RWPE2 (cell line): ENCODE results near the gene STXBP2.

Source experiments
- ATAC-seq: fragments of 200-7000 bp; cut with Tn5 transposase; 3 replicates; pipeline ENCODE4 v1.9.1; 2021; ENCODE audit warnings: low read depth
- DNase-seq: peaks from one replicate; pipeline ENCODE4 v3.0.0-alpha.2; 2020; ENCODE audit warnings: low spot score
- H3K27ac ChIP-seq: fragments of 450-650 bp; 2 replicates; pipeline ENCODE4 v1.5.1; 2017; ENCODE audit warnings: mild to moderate bottlenecking; ENCODE audit not compliant: poor library complexity, severe bottlenecking
- H3K27me3 ChIP-seq: fragments of 250-450 bp; sonication (Bioruptor Pico); 2 replicates; pipeline ENCODE4 v1.5.1; 2021; ENCODE audit warnings: mild to moderate bottlenecking, moderate library complexity; ENCODE audit not compliant: insufficient read depth, poor library complexity, severe bottlenecking
- H3K36me3 ChIP-seq: fragments of 250-450 bp; sonication (Bioruptor Pico); 2 replicates; pipeline ENCODE4 v1.5.1; 2020; ENCODE audit warnings: low read depth, mild to moderate bottlenecking, moderate library complexity
- H3K4me1 ChIP-seq: fragments of 250-450 bp; sonication (Bioruptor Pico); 2 replicates; pipeline ENCODE4 v1.5.1; 2021; ENCODE audit warnings: mild to moderate bottlenecking, moderate library complexity; ENCODE audit not compliant: insufficient read depth, poor library complexity, severe bottlenecking
- H3K4me3 ChIP-seq: fragments of 250-450 bp; sonication (Bioruptor Pico); 2 replicates; pipeline ENCODE4 v1.5.1; 2021; ENCODE audit warnings: mild to moderate bottlenecking, moderate library complexity; ENCODE audit not compliant: severe bottlenecking
- H3K9me3 ChIP-seq: fragments of 250-450 bp; sonication (Bioruptor Pico); 2 replicates; pipeline ENCODE4 v1.5.1; 2021; ENCODE audit warnings: mild to moderate bottlenecking, moderate library complexity; ENCODE audit not compliant: severe bottlenecking
- TF ChIP-seq, protein P1 (sequence below): fragments of 450-650 bp; IDR thresholded peaks from one replicate; pipeline ENCODE4 v1.5.1; 2017; ENCODE audit warnings: mild to moderate bottlenecking, moderate library complexity; ENCODE audit not compliant: poor library complexity, severe bottlenecking

Gene STXBP2

GRCh38 chr19:7623725-7624603 lies 12.9 kb upstream of the STXBP2 start:
- no peak for ATAC-seq
- no peak for DNase-seq
- H3K27ac ChIP-seq, result no peak overlapping the region
- H3K4me3 ChIP-seq, result no peak overlapping the region
- TF ChIP-seq, protein P1, sequence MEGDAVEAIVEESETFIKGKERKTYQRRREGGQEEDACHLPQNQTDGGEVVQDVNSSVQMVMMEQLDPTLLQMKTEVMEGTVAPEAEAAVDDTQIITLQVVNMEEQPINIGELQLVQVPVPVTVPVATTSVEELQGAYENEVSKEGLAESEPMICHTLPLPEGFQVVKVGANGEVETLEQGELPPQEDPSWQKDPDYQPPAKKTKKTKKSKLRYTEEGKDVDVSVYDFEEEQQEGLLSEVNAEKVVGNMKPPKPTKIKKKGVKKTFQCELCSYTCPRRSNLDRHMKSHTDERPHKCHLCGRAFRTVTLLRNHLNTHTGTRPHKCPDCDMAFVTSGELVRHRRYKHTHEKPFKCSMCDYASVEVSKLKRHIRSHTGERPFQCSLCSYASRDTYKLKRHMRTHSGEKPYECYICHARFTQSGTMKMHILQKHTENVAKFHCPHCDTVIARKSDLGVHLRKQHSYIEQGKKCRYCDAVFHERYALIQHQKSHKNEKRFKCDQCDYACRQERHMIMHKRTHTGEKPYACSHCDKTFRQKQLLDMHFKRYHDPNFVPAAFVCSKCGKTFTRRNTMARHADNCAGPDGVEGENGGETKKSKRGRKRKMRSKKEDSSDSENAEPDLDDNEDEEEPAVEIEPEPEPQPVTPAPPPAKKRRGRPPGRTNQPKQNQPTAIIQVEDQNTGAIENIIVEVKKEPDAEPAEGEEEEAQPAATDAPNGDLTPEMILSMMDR, result no peak
- no peaks in the 10 kb centered on the region for H3K27me3 ChIP-seq
- H3K4me1 ChIP-seq, result no peaks in the 10 kb centered on the region
- H3K36me3 ChIP-seq, result peaks cover 47% of the 10 kb centered on the region
- no peaks in the 10 kb centered on the region for H3K9me3 ChIP-seq

DNA sequence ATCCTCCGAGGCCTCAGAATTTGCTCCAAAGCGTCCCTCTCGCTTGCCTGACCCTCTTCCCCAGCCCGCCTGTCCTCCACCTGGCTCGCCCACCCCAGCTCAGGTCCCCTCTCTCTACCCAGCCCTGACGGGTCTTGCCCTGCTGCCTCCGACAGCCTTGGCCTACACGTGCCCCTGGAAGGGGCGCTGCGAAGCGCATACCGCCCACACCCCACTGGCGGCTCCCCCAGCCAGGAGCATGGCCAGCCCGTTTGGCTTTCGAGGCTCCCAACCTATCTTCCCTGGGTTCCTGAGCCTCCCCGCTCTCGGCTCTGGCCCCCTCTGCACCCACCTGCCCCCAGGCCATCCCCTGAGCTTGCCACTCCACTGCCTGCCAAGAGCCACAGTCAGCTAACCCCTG lies 12.1 kb upstream of the STXBP2 start:
- H3K36me3 ChIP-seq, result peaks cover 46% of the 10 kb centered on the region

DNA sequence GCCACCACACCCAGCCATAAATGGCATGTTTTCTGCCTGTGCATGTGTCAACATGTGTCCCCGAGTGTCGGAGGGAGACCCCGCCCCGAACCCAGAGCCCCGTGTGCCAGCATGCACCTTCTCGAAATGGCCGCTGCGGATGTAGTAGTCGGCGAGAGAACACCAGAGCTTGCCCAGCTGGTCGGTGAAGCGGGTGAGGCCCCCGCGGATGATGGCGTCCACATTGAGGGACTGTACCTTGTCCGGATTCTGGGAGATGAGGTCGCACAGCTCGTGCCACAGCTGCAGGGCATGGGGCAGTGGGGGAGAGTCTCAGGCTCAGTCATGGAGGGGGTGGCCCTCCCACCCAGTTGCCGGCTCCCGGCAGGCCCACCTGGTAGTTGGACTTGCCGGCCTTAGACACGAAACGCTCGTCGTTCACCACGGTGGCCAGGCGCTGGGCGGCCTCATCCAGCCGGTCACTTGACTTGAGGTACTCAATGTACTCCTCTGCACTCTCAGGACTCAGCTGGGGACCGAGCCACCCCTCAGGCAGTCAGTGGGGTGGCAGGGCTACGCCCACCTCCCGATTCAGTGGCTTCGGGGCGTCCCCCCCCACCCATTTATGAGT lies 11.0 kb upstream of the STXBP2 start:
- peaks cover 39% of the 10 kb centered on the region for H3K36me3 ChIP-seq
- no peak overlapping the region for H3K4me3 ChIP-seq
- no peaks in the 10 kb centered on the region for H3K9me3 ChIP-seq
- peaks cover 4% of the 10 kb centered on the region for H3K4me1 ChIP-seq
- ATAC-seq, result no peak
- no peak overlapping the region for H3K27ac ChIP-seq
- DNase-seq, result no peak
- no peaks in the 10 kb centered on the region for H3K27me3 ChIP-seq
- TF ChIP-seq, protein P1, result no peak

More for the DNA sequence above, 12.1 kb upstream of the STXBP2 start:
- no peaks in the 10 kb centered on the region for H3K4me1 ChIP-seq
- no peaks in the 10 kb centered on the region for H3K27me3 ChIP-seq
- H3K9me3 ChIP-seq, result no peaks in the 10 kb centered on the region
- TF ChIP-seq, protein P1, result no peak
- no peak for DNase-seq
- no peak overlapping the region for H3K27ac ChIP-seq
- no peak overlapping the region for H3K4me3 ChIP-seq
- no peak for ATAC-seq

DNA sequence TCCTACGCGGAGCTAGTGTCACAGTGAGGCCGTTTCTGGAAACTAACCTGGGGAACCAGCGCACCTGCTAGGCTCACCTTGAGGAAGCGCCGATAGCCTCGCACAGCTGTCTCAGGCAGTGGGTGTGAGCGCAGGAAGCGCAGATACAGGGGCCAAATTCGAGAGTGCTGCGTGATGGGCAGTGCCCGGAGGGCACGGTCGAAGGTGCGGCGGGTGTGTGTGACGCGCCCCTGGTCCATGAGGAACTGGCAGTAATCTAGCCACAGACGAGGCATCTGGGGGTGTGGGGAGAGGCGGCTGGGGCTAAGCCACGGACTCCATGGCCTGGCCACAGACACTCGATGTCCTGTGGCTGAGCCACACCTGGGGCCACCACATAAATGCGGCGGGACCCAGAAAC lies 9.7 kb upstream of the STXBP2 start:
- Histone ChIP-seq H3K27ac (no peak overlapping the region), H3K36me3 (peaks cover 31% of the 10 kb centered on the region), H3K4me3 (no peak overlapping the region), H3K9me3 (no peaks in the 10 kb centered on the region), H3K4me1 (peaks cover 5% of the 10 kb centered on the region), H3K27me3 (no peaks in the 10 kb centered on the region)
- DNase-seq, result no peak
- TF ChIP-seq, protein P1, result no peak
- no peak for ATAC-seq
